ENCODE results near the gene TMEM186. TPM values are rescaled to one million over a fixed set of nuclear protein-coding genes. Genes with fewer than 3 reads are reported as not detected.
"Not testable (repeated sequence)": the region's sequence is repeated elsewhere in the genome, so short reads cannot be mapped to it uniquely, and the experiment has no call there.

The TMEM186 gene
- total RNA-seq, 6 experiments from 2014 or later: 5.0 to 9.4 (median 6.9) TPM

GRCh38 chr16:8753416-8754054, 43.9 kb downstream of the TMEM186 start:
- ATAC-seq (no peak), DNase-seq (no peak)
- H3K27ac ChIP-seq: no peak overlapping the region

DNA sequence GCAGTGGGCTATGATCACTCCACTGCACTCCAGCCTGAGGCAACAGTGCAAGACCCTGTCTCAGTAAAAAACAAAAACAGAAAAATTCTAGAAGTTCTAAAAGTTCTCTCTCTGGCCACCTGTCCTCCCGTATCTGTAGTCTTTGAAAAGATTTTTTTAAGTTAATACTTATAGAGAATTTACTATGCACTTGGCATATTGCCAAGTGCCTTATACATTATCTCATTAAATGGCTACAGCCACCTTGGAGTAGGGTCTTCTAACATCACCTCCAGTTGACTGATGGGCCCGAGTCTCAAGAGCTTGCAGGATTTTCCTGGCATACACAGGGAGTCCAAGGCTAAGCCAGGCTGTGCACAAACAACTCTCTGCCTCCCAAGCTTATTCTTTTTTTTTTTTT, 44.7 kb downstream of the TMEM186 start:
- Histone ChIP-seq H3K4me1 (no peaks in the 10 kb centered on the region), H3K27me3 (no peaks in the 10 kb centered on the region), H3K36me3 (peaks cover 4 to 56% (median 28%) of the 10 kb centered on the region in 4 donors), H3K27ac (no peak overlapping the region), H3K4me3 (no peak overlapping the region), H3K9me3 (no peaks in the 10 kb centered on the region)
- WGBS (ENCODE audit: insufficient coverage, low coverage, low lambda C conversion rate, missing lambda C conversion rate): 43% methylated on average over 2 of the region's 2 CpGs
- intact Hi-C loops (cut with DNase I): no loop called here
- TF ChIP-seq CTCF (IDR thresholded peaks at IDR 0.05) (no peak), POLR2A (IDR thresholded peaks at IDR 0.05) (no peak)
- DNase-seq: no peak
- no peak for ATAC-seq

More at GRCh38 chr16:8753416-8754054, 43.9 kb downstream of the TMEM186 start:
- Histone ChIP-seq H3K36me3 (peaks cover 4 to 64% (median 34%) of the 10 kb centered on the region in 4 donors), H3K4me1 (no peaks in the 10 kb centered on the region), H3K27me3 (no peaks in the 10 kb centered on the region), H3K9me3 (no peaks in the 10 kb centered on the region), H3K4me3 (no peak overlapping the region)
- intact Hi-C loops (cut with DNase I): no loop called here
- 66% methylated on average over 8 of the region's 9 CpGs for WGBS (ENCODE audit: insufficient coverage, low coverage, low lambda C conversion rate, missing lambda C conversion rate)
- TF ChIP-seq CTCF (IDR thresholded peaks at IDR 0.05): no peak
- no peak for TF ChIP-seq POLR2A (IDR thresholded peaks at IDR 0.05)

DNA sequence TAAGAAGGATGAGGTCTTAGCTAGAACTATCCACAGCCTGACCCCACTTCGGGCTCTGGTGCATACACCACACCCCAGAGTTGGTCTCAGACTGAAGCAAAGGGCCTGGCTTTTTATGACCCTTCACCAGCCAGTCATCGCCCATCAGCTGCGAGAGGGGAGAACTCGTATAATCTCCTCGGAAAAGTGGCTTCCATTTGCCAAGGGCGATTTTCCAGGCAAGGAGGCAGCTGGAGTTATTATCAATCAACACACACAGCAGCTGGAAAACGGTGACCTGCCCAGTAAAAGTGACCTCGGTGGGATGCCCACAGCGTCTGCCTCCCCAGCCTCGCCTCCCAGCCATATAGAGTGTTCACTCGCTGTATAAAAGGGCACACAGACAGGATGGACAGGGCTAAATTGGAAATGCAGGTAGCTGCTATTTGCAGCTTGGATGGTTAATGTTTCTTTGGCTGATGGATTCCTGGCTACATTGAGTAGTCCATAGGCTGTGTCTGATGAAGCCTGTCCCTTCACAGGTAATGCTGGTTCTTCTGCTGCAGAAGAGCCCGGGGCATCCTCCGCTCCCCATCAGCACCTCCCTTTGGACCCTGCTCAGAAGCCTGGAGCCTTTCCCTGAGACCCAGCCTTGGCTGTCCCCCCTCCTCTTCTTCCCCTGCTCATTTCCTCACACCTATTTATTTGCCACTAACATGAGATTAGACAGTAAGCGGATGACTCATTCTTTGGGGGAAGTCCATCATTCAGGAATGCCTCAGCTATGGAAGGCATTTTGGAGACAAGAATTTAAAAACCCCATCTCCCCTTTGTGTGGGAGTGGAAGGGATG, 45.7 kb downstream of the TMEM186 start:
- peaks cover 4 to 54% (median 25%) of the 10 kb centered on the region in 4 donors for H3K36me3 ChIP-seq
- H3K9me3 ChIP-seq: no peaks in the 10 kb centered on the region
- DNase-seq (no peak), ATAC-seq (peak in 2 of 4 donors; percentile 26 to 94)
- intact Hi-C loops (cut with DNase I): no loop called here
- 62% methylated on average over 7 of the region's 14 CpGs for WGBS (ENCODE audit: insufficient coverage, low coverage, low lambda C conversion rate, missing lambda C conversion rate)
- TF ChIP-seq CTCF (IDR thresholded peaks at IDR 0.05) (no peak), POLR2A (IDR thresholded peaks at IDR 0.05) (no peak)
- H3K27ac ChIP-seq: peak overlapping the region in 1 of 3 donors; percentile 21
- H3K4me3 ChIP-seq: no peak overlapping the region
- H3K27me3 ChIP-seq: no peaks in the 10 kb centered on the region
- H3K4me1 ChIP-seq: no peaks in the 10 kb centered on the region

DNA sequence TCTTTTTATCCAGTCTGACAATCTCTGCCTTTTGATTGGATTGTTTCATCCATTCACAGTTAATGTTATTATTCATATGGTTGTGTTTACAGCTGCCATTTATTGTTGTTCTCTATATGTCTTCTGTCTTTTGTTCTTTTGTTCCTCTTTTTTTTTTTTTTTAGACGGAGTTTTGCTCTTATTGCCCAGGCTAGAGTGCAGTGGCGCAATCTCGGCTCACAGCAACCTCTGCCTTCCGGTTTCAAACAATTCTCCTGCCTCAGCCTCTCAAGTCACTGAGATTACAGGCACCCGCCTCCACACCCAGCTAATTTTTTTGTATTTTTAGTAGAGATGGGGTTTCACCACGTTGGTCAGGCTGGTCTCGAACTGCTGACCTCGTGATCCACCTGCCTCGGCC, 48.5 kb downstream of the TMEM186 start:
- H3K36me3 ChIP-seq: peaks cover 0 to 51% (median 21%) of the 10 kb centered on the region in 4 donors
- 89% methylated on average over 7 of the region's 9 CpGs for WGBS (ENCODE audit: insufficient coverage, low coverage, low lambda C conversion rate, missing lambda C conversion rate)

More for the DNA sequence above, 48.5 kb downstream of the TMEM186 start:
- H3K4me3 ChIP-seq; H3K27me3 ChIP-seq; ATAC-seq; H3K9me3 ChIP-seq; H3K4me1 ChIP-seq; DNase-seq; H3K27ac ChIP-seq; intact Hi-C loops (cut with DNase I): not testable (repeated sequence)

Other genes starting within 250 kb of the TMEM186 start
- gene TMEM114, start 207.1 kb downstream of the TMEM186 start, total RNA-seq: not detected
- 10 to 100 TPM; 11.3 to 15.2 (median 13.7) TPM for gene METTL22, start 175.9 kb downstream of the TMEM186 start, total RNA-seq
- 100 to 1,000 TPM; 160 to 378 (median 305) TPM for gene ABAT, start 123.0 kb downstream of the TMEM186 start, total RNA-seq
- gene PMM2, start 200 bp upstream of the TMEM186 start, total RNA-seq: 10 to 100 TPM; 18.6 to 47.8 (median 39.0) TPM
- gene CARHSP1, start 71.4 kb upstream of the TMEM186 start, total RNA-seq: 100 to 1,000 TPM in 1 of 6 experiments, 10 to 100 TPM in 5; 61.5 to 132 (median 73.1) TPM
- gene LITAFD, start 84.7 kb upstream of the TMEM186 start, total RNA-seq: not detected
- gene USP7, start 166.3 kb upstream of the TMEM186 start, total RNA-seq: 10 to 100 TPM; 46.8 to 55.8 (median 49.1) TPM